Sigmoid colon (tissue), 4 donors: ENCODE measurements around the gene NADSYN1.

Source experiments
- CTCF ChIP-seq, 4 experiments: fragments of 450-650 bp in 3 of 4; fragments of 200-600 bp in 1 of 4; IDR thresholded peaks; one replicate each; pipeline ENCODE4 v1.5.1; 2016 to 2019; ENCODE audit warnings: antibody characterized with exemption in 4 of 4, mild to moderate bottlenecking in 3 of 4, moderate library complexity in 2 of 4
- EP300 ChIP-seq, 4 donors: sonication (generic); formaldehyde crosslinking; IDR thresholded peaks; one replicate each; pipeline ENCODE4 v1.6.1; 2017; ENCODE audit warnings: antibody characterized with exemption in 4 of 4

DNA sequence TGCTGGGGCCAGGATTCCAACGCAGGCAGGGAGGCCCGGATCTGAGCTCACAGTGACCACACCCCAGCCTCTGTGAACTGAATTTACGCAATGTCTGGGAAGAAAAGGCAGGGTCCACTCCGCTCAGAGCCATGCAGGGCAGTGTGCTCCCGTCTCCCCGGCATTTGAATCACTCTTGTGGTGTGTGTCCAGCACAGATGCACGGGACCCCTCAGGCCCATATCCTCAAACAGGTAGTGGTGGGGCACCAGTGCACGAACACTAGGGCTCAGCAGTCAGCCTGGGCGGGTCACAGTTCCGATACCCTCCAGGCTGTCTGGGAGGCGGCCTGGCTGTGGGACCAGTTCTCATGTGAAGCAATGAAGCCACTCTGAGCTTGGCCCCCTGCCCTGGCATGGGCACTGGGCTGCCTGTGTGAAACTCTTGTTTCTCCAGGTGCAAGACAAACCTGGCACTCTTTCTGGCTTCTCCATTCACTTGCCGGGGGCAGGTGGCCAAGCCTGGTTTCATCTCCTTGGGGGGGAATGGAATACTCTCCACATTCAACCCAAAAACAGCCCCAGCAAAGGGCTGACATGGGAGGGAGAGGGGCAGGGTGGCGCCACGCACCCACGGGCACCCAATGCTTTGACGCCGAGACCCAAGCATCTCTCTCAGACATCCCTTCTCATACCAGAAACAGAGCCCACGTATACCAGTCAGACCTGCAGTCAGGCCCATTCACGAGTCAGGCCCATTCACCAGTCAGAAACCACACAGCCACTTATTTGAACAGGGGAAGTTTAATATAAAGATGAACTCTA lies 19.2 kb upstream of the NADSYN1 start:
- TF ChIP-seq CTCF (IDR thresholded peaks at IDR 0.05) (no peak), EP300 (IDR thresholded peaks at IDR 0.05) (no peak)
